ENCODE results near the gene FKTN. TPM values are rescaled to one million over a fixed set of nuclear protein-coding genes. Genes with fewer than 3 reads are reported as not detected.
"Not testable (repeated sequence)": the region's sequence is repeated elsewhere in the genome, so short reads cannot be mapped to it uniquely, and the experiment has no call there.

FKTN gene
- 10 to 100 TPM; 15.8 to 20.7 TPM for total RNA-seq

DNA sequence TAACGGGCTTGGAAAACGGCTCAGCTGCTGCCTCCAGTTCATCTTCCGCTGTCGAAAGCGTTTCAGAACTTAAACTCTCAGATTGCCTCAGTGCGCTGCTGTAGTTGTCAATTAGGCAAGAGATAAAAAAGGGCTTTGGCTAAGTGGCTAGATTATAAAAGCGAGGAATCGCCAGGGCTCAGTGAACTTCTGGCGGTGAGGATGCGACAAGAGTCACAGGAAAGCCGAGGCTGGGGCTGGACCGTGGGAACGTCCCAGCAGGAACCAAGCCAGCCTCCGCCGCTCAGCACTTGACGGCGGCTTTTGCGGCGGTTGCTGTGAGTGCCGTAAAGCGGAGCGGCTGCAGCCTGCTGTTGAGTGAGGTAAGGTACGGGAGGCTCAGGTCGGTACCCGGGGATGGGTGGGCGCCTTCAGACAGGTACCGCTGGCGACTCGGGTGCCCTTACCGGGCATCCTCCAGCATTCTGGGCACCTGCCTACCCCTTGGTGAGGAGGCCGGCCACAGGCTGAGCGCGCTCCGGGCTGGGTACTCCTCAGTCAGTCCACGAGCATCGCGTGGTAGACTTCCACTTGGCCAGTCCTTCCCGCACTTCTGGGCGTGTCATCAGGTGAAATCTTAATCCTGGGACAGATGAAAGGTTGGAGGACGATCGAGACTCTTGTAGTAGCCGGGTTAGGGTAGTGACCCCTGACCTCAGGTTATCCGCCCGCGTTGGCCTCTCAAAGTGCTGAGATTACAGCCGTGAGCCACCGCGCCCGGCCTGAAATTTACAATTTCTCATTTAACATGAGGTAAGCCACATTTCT lies at the start of gene FKTN:
Gene FKTN (plus strand): TSS at position 328 of the 807 bp plus-strand sequence. CDS start 16,902 bp downstream, outside the sequence.
- DNase-seq, result peak; percentile 84
- Mint-ChIP-seq H3K4me3 (peak within 1 kb of the TSS; percentile 86), H3K4me1 (peaks cover 16% of the 10 kb centered on the region), H3K36me3 (peaks cover 38% of the 10 kb centered on the region), H3K27me3 (no peaks in the 10 kb centered on the region), H3K9me3 (peaks cover 11% of the 10 kb centered on the region), H3K27ac (peak within 1 kb of the TSS; percentile 78)

DNA sequence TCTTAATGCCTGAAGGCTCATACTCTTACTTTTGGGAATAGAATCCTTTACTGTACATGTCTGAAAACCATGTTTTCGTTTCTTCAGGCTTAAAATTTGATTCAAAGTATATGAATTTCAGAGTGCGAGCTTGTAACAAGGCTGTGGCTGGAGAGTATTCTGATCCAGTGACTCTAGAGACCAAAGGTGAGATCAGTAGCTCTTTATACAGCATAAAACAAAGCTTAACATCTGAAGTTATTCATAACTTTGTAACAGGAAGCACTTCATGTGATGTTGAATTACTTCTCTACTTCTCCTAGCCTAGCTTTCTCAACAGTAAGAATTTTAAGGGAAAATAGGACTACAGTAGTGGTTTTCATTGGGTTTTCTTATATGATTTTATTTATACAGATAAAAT lies 49.4 kb upstream of the FKTN start:
- no peaks in the 10 kb centered on the region for H3K27me3 Mint-ChIP-seq
- no peaks in the 10 kb centered on the region for H3K36me3 Mint-ChIP-seq
- no peaks in the 10 kb centered on the region for H3K9me3 Mint-ChIP-seq
- H3K4me1 Mint-ChIP-seq, result peaks cover 7% of the 10 kb centered on the region
- no peak for DNase-seq
- H3K27ac Mint-ChIP-seq, result no peak overlapping the region
- no peak overlapping the region for H3K4me3 Mint-ChIP-seq

DNA sequence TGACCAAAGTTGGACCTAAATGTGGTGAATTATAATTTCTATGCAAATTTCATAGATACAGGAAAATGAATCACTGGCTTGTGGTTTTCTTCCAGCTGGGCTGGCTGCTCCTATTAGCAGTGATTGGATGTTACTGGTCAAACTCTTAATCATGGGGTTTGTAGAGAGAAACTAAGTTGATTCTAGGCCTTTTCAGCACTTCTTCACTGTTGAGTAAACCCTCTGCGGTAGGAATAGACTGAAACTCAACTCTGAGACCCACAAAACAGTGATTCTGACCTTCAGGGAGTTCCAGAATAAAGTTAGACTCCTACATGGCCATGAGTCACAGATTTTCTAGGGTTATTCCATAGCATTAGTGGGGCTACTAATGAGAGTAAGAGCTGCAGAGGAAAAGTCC lies 47.9 kb upstream of the FKTN start:
- Mint-ChIP-seq H3K9me3 (no peaks in the 10 kb centered on the region), H3K4me3 (no peak overlapping the region), H3K36me3 (no peaks in the 10 kb centered on the region), H3K27me3 (no peaks in the 10 kb centered on the region), H3K4me1 (peaks cover 5% of the 10 kb centered on the region), H3K27ac (no peak overlapping the region)
- no peak for DNase-seq

DNA sequence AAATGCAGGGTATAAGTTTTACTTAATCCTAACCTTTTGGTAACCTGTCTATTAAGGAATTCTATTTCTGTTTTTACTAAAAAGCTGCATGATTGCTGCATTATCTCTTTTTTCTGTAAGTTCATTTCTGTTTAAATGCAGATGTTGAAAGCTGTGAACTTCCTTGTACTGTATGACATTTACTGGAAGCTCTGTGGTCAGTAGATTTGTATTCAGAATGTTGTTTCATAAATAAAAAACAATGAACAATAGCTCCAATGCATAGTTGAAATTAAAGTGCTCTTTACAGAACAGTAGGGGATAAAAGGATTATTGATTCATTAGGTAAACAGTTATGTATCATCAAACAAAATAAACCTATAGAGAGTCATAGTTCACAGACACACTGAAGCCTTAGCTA lies 46.5 kb upstream of the FKTN start:
- H3K36me3 Mint-ChIP-seq, result peaks cover 2% of the 10 kb centered on the region
- H3K4me1 Mint-ChIP-seq, result peaks cover 5% of the 10 kb centered on the region
- H3K27me3 Mint-ChIP-seq, result peaks cover 4% of the 10 kb centered on the region
- no peak overlapping the region for H3K27ac Mint-ChIP-seq
- H3K4me3 Mint-ChIP-seq, result no peak overlapping the region
- no peak for DNase-seq
- no peaks in the 10 kb centered on the region for H3K9me3 Mint-ChIP-seq

DNA sequence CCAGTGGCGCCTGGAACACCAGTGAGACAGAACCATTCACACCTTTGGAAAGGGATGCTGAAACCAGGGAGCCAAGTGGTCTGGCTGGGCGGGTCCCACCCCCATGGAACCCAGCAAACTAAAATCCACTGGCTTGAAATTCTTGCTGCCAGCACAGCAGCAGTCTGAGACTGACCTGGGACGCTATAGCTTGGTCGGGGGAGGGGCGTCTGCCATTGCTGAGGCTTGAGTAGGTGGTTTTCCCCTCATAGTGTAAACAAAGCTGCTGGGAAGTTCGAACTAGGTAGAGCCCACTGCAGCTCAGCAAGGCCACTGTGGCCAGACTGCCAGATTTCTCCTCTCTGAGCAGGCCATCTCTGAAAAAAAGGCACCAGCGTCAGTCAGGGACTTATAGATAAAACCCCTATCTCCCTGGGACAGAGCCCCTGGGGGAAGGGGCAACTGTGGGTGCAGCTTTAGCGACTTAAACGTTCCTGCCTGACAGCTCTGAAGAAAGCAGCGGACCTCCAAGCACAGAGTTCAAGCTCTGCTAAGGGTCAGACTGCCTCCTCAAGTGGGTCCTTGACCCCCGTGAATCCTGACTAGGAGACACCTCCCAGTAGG lies 42.0 kb upstream of the FKTN start:
- H3K36me3 Mint-ChIP-seq, result peaks cover 2% of the 10 kb centered on the region
- no peaks in the 10 kb centered on the region for H3K9me3 Mint-ChIP-seq
- H3K27ac Mint-ChIP-seq, result no peak overlapping the region
- DNase-seq, result no peak
- peaks cover 8% of the 10 kb centered on the region for H3K27me3 Mint-ChIP-seq
- H3K4me1 Mint-ChIP-seq, result no peaks in the 10 kb centered on the region
- no peak overlapping the region for H3K4me3 Mint-ChIP-seq

DNA sequence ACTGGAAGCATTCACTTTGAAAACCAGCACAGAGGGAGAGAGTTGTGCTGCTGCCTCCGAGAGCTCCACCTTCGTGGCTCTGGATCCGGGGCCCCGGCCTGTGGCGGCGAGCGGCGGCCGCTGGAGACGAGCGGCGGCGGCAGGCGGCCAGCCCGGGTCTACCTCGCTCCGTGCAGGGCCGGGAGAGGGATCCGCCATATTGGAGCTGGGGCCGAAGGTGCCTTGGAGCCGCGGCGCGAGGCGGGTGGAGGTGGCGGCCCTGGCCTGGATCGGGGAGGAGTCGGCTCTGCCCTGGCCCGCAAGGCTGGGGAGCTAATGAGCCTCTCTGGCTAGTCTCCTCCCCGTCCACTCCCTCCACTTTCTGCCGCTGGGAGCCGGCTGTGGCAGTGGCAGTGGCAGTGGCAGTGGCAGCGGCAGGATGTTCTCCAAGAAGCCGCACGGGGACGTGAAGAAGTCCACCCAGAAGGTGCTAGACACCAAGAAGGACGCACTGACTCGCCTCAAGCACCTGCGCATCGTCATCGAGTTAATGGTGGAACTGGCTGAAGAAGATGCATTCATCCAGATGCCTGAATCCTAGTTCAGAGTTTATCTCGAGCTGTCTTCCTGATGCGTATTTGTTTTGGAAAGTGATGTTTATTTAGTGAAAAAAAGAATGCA lies 38.1 kb upstream of the FKTN start:
- not testable (repeated sequence) for H3K36me3 Mint-ChIP-seq, H3K27ac Mint-ChIP-seq, H3K27me3 Mint-ChIP-seq, H3K4me1 Mint-ChIP-seq, H3K4me3 Mint-ChIP-seq, H3K9me3 Mint-ChIP-seq
- DNase-seq, result peak; percentile 52

DNA sequence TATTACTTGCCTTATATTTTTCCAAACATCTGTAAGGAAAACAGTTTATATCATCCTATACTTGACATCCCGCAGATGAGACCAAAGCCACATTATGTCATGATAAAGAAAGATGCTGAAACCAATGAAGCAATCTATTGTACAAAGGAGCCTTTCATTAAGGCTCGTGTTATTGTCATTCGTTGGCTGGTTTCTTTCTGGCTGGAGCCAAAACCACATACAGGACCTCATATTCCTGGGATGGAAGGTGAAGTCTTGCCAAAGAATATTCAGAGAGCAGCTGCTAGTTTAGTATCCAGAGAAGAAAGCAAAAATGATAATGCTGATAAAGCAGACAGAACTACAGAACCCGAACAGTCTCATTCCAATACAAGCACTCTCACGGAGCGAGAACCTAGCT lies 36.9 kb upstream of the FKTN start:
- DNase-seq, H3K4me1 Mint-ChIP-seq, H3K4me3 Mint-ChIP-seq, H3K36me3 Mint-ChIP-seq, H3K27me3 Mint-ChIP-seq, H3K9me3 Mint-ChIP-seq, H3K27ac Mint-ChIP-seq: not testable (repeated sequence)

DNA sequence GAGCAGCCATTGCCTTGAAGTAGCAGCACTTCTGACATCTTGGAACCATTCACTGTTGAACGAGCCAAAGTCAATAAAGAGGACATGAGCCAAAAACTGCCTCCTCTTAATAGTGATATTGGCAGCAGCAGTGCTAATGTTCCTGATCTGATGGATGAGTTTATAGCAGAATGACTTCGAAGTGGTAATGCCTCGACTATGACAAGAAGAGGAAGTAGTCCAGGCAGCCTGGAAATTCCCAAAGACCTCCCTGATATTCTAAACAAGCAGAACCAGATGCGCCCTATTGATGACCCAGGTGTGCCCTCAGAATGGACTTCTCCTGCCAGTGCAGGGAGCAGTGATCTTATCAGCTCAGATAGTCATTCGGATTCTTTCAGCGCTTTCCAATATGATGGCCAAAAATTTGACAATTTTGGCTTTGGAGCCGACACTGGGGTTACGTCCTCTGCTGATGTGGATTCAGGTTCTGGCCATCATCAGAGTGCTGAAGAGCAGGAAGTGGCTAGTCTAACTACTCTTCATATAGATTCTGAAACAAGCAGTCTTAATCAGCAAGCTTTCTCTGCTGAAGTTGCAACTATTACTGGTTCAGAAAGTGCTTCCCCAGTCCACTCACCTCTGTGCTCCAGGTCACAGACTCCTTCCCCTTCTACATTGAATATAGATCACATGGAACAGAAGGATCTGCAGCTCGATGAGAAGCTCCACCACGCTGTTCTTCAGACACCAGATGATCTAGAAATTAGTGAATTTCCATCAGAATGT lies 35.1 kb upstream of the FKTN start:
- H3K36me3 Mint-ChIP-seq, DNase-seq, H3K9me3 Mint-ChIP-seq, H3K4me3 Mint-ChIP-seq, H3K27ac Mint-ChIP-seq, H3K27me3 Mint-ChIP-seq, H3K4me1 Mint-ChIP-seq: not testable (repeated sequence)

DNA sequence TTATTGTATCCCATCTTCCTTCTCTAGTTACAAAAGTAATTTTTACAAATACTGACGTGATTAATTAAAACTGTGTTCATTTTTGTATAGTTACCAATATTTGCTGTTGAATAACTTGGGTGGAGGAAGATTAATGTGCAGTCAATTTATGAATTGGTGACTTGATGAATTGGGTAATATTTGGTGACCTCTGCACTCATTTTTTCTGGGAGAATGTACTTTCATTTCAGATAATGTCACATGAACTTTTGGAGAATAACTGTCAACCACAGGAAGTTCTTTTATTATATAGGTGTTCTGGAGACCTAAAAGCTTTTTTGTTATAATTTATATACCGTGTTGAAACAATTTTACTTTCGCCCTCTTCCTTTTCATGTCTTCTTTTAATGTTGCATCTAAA lies 26.4 kb upstream of the FKTN start:
- peak overlapping the region; percentile 52 for H3K27ac Mint-ChIP-seq
- no peak for DNase-seq
- H3K4me3 Mint-ChIP-seq, result peak overlapping the region; percentile 32
- no peaks in the 10 kb centered on the region for H3K27me3 Mint-ChIP-seq
- H3K36me3 Mint-ChIP-seq, result peaks cover 3% of the 10 kb centered on the region
- H3K4me1 Mint-ChIP-seq, result peaks cover 31% of the 10 kb centered on the region
- peaks cover 4% of the 10 kb centered on the region for H3K9me3 Mint-ChIP-seq

DNA sequence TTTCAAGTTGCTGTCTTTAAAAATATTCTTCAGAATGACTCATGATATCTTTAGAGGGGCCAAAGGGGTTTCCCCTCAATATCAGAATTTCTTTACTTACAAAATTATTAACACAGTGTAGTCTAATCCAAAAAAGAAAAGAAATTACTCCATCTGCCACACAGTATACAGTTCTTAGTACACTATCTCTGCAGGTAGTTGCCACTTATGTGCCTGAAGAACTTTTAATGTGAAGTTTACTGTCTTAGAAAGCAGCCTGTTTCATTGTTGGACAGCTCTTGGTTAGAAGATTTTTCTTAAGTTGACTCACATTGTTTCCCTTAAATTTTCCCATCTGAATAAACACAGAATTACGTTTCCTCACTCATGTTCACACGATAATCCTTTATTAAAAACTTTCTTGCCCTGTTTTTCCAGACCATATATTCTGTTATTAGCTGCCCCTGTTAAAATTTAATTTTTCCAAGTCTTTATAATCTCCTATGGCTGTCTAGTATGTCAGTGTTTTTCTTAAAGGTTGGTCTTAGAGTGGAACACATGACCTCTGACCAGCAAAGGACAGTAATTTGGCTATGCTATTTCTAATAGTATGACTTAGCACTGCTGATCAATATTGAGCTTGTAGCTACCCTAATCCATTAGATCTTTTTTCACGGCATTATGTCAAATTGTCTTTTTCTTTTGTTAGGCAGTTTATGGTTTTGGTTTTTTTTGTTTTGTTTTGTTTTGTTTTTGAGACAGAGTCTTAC lies 21.8 kb upstream of the FKTN start:
- Mint-ChIP-seq H3K9me3 (no peaks in the 10 kb centered on the region), H3K4me3 (no peak overlapping the region), H3K27me3 (peaks cover 7% of the 10 kb centered on the region), H3K36me3 (no peaks in the 10 kb centered on the region), H3K27ac (no peak overlapping the region), H3K4me1 (peaks cover 27% of the 10 kb centered on the region)
- DNase-seq, result no peak

DNA sequence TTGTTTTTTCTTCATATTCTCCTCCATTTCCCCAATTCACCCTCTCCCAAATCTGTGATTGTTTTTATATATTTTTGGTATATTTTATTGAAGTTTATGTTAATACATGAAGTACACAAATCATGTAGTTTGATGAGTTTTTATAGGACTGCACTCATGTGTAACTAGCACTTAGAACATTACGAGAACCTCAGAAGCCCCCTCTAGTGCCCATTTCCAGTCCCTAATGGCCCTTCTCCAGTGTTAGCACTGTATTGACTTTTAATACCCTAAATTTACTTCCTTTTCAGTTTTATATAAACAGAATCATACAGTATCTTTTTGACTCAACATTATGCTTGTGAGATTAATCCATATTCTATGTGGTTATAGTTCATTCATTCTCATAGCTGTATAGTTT lies 18.5 kb upstream of the FKTN start:
- no peaks in the 10 kb centered on the region for H3K36me3 Mint-ChIP-seq
- no peak for DNase-seq
- peaks cover 18% of the 10 kb centered on the region for H3K4me1 Mint-ChIP-seq
- H3K4me3 Mint-ChIP-seq, result no peak overlapping the region
- H3K27ac Mint-ChIP-seq, result no peak overlapping the region
- H3K27me3 Mint-ChIP-seq, result peaks cover 7% of the 10 kb centered on the region
- peaks cover 1% of the 10 kb centered on the region for H3K9me3 Mint-ChIP-seq

DNA sequence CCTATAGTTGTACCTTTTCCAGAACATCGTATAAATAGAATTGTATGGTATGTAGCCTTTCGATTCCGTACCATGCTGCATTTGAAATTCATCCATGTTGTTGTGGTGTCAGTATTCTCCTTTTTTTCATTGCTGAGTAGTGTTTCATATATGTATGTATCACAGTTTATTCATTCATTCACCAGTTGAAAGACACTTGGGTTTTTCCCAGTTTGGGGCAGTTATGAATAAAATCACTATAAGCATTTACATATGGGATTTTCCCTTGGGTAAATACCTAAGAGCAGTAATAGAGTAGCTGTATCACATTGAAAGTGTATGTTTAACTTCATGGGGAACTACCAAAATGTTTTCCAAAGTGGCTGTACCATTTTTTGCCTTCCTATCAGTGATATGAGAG lies 16.1 kb upstream of the FKTN start:
- H3K36me3 Mint-ChIP-seq, result no peaks in the 10 kb centered on the region
- no peak for DNase-seq
- peaks cover 10% of the 10 kb centered on the region for H3K27me3 Mint-ChIP-seq
- no peak overlapping the region for H3K27ac Mint-ChIP-seq
- peaks cover 5% of the 10 kb centered on the region for H3K4me1 Mint-ChIP-seq
- peaks cover 1% of the 10 kb centered on the region for H3K9me3 Mint-ChIP-seq
- no peak overlapping the region for H3K4me3 Mint-ChIP-seq

DNA sequence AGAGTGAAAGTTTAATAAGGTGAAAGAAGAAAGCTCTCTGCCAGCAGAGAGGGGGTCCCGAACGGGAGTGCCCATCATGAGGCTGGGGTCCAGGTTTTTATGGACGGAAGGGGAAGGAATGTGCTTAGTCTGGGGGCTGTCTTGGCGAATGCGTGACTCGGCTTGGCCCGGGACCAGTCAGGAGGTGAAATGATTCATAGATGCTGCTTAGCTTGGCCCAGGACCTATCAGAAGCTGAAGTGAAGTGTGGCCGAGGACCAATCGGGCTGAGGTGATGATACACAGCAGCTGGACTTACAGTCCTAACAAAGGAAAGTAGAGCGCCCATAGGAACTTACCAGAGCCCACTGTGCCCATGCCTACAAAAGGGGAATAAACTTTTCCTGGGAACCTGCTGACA lies 3.9 kb upstream of the FKTN start:
- Mint-ChIP-seq H3K36me3 (peaks cover 7% of the 10 kb centered on the region), H3K27me3 (no peaks in the 10 kb centered on the region), H3K4me3 (no peak overlapping the region), H3K27ac (no peak overlapping the region), H3K9me3 (no peaks in the 10 kb centered on the region), H3K4me1 (peaks cover 11% of the 10 kb centered on the region)
- no peak for DNase-seq

DNA sequence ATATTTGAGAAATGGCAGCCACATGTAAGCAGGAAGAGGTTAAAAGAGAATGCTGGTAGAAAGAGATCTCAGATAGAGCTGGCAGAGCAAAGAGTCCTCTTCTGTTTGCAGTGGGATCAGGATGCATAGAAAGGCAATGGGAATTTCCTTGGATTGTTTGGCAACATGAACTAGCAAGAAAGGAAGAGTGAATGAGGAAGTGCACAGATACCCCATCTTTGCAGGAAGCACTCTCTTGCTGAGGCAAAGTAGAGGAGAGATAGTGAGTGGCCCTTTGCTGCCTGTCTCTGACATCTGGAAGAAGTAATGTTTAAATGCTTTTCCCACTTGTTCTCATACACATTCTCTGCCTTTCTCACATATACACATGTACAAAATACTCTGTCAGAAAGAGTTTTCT lies 14.5 kb downstream of the FKTN start:
- no peak overlapping the region for H3K4me3 Mint-ChIP-seq
- DNase-seq, result no peak
- H3K9me3 Mint-ChIP-seq, result peaks cover 18% of the 10 kb centered on the region
- peaks cover 49% of the 10 kb centered on the region for H3K36me3 Mint-ChIP-seq
- H3K27me3 Mint-ChIP-seq, result no peaks in the 10 kb centered on the region
- H3K27ac Mint-ChIP-seq, result no peak overlapping the region
- no peaks in the 10 kb centered on the region for H3K4me1 Mint-ChIP-seq
